ENCODE measurements around the gene PRR29.
"Not testable (repeated sequence)": the region's sequence is repeated elsewhere in the genome, so short reads cannot be mapped to it uniquely, and the experiment has no call there.

Gene PRR29

DNA sequence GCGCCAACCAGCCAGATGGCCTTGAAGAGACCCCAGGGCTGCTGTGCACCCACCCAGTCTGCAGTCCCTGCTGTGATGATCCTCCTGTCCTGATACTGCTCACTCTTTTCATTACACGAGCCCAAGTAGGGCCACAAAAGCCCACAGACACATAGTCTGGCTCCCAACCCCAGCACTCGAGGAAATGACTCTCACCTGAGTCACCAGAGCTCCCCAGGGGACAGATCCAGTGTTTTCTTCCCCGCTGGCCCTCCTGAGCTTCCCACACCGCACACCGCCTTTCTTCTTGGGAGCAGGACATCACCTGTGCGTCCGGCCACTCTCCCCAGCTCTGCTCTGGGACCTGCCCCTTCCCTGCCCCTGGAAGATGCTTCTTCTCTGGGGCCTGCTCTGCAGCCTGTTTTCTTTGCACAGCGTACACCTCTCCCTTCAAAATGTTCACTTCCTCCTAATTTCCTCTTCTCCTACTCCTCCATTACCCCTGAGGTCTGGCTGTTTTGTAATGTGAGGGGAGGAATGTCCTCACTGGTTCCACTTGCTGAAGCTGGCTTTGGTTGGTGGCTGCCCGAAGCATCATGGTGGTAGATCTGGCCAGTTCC, 23.5 kb upstream of the PRR29 start:
- DNase-seq (ENCODE audit: low read depth, low spot score): no peak

DNA sequence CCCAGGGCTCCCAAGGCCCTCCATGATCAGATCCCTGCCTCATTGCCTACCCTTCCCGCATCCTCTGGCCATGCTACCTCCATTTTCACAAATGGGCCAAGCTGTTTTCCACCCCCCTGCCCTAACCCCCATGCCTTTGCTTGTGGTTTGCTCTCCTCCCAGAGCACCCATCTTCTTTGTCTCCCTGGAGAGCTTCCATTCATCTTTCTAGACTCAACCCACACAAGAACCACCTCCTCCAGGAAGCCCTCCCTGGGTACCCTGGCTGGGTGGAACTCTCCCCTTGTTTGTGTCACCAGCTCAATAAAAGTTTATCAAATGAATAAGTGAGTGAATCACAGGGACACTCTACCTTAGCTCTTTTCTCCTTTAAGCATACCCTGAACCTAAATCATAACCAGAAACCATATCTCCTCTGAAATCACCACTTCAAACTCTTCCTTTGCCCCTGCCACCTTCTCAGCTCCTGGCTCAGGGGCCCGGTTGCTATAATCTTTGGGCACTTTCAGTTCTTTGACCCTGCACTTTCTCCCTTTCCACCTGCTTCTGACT, 22.5 kb upstream of the PRR29 start:
- no peak for DNase-seq (ENCODE audit: low read depth, low spot score)

DNA sequence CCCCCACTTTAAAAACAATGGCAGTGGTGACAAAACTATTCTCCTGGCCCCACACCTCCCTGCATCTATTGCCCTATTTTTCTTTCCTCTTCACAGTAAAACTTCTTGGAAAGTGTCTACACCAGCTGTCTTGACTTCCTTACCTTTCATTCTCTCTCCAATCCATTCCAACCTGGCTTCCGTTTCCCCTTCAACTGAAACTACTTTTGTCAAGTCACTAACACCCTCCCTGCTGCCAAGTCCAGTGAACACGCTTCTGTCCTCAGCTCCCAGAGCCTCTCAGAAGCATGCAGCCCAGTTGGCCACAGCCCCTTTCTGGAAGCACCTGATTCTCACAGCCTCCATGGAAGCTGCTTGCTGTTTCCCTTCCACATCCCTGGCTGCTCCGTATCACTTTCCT, 21.4 kb upstream of the PRR29 start:
- no peak for DNase-seq (ENCODE audit: low read depth, low spot score)

DNA sequence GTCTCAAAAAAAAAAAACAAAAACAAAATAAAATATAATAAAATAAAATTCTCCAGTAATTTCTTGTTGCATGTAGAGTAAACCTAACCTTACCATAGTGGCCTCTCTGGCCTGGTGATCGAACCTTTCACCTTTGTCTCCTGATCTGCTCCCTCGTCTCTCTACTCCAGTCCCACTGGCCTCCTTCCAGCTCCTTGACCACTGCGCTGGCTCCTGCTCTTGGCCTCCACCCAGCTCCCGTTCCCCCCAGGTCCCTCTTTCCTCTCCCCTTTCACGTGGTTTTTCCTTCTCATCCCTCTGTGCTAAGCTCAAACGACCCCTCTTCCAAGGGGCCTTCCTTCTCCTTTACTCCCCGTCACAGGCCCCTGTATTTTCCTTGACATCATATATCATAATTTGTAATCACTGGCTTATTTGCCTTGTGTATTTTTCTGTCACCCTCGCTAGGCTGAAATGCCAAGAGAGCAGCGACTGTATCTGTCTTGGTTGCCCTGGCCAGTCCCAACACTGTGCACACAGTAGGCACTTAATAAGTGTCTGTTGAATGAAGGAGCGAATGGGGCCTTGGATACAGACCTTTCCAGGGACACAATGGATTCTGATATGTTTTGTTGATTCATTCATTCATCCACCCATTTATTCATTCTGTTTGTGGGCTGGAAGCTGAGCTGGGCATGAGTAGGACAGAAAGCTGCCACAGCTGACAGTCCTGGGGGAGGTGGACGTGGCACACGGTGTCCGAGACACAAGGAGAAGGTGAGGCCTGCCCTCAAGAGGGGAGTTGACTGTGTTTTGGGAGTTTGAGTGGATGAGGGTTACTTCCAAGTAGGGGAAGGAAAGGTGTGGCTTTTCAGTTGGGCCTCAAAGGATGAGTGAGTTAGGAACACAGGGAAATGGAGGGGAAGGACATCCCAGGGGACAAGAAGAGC, 19.6 kb upstream of the PRR29 start:
- no peak for DNase-seq (ENCODE audit: low read depth, low spot score)

DNA sequence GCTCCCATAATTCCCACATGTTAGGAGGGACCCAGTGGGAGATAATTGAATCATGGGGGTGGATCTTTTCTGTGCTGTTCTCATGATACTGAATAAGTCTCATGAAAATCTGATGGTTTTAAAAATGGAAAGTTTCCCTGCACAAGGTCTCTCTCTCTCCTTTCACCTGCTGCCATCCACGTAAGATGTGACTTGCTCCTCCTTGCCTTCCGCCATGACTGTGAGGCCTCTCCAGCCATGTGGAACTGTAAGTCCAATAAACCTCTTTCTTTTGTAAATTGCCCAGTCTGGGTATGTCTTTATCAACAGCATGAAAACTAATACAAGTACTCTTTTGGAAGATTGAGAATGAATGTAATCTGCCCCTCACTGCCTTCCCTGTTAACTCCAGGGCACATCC, 15.5 kb upstream of the PRR29 start:
- not testable (repeated sequence) for DNase-seq (ENCODE audit: low read depth, low spot score)

DNA sequence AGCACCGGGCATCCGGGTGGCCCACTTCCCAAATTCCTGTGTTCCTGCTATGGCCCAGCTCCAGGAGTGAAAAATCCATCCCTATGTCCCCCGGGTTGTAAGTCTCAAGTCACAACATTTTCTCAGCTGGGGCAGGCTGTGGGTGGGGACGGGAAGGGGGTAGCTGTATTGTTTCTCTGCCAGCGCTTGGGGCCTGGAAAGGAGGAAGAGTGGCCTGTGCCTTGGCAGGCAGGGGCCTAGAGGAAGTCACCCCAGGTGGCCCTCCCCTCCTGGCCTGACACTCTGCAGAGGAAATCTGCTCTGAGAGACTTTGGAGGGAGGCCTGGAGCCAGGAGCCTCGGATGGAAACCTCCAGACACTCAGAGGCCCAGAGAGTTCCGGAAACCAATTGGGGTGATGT, 14.8 kb upstream of the PRR29 start:
- no peak for DNase-seq (ENCODE audit: low read depth, low spot score)

GRCh38 chr17:63984236-63984635, 13.9 kb upstream of the PRR29 start:
- DNase-seq (ENCODE audit: low read depth, low spot score): no peak

DNA sequence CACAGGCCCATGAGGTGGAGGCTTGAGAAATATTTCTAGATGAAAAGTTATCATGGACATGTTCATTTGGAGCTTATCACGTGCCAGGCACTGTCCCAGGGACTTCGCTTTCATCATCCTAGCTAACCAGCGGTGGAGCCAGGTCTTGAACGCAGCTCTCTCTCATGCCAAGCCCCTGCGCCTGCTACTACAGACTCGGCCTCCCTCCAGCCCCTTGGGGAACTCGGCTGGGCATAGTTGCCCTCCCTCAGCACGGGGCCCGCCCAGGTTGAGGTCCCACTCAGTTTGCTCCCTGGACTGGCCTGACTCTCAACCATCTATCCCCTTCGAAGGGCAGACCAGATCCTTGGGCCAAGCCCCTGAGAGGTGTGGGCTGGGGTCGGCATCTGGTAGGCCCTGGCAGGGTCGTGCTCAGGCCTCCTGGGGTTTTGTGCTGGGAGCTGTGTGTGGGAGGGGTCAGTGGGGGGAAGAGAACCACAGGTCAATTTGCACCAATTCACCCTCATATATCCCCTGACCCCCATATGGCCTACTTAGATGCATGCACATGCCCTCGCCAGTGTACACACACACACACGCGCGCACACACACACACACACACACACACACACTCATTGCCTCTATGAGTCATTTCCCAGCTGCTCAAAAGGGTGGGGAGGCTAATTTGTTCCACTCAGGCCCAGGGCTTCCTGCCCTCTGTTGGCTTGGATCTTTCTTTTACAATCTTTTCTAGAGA, 13.3 kb upstream of the PRR29 start:
- DNase-seq (ENCODE audit: low read depth, low spot score): no peak

DNA sequence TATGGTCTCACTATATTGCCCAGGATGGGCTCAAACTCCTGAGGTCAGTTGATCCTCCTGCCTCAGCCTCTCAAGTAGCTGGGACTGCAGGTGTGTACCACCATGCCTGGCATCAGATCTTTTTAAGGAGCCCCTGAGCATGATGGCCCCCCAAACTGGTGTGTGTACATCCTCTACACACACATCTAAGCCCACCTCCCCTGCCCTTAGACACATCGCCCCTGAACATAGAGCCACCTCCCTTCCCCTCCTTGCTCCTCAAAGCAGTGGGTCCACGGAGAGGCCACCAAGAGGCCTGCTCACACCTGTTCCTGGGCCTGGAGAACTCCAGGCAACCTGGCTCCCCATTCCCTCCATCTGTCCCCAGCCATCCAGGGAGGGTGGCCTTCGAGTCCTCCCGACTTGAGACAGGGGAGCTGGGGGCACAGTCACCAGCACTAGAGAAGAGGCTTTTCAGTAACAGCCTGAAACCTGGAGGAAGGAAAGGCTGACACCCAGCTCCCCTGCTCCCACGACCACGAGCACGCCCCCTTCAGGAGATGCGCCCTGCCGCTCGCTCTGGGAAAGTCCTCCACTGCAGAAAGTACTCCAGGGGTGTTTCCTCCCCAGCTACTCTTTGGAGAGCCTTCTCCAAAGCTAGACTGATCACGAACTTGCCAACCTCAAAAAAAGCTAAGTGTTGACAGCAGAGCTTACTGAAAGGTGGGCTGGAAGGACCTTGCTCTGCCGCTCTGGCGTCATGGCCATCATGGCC, 12.6 kb upstream of the PRR29 start:
- no peak for DNase-seq (ENCODE audit: low read depth, low spot score)

DNA sequence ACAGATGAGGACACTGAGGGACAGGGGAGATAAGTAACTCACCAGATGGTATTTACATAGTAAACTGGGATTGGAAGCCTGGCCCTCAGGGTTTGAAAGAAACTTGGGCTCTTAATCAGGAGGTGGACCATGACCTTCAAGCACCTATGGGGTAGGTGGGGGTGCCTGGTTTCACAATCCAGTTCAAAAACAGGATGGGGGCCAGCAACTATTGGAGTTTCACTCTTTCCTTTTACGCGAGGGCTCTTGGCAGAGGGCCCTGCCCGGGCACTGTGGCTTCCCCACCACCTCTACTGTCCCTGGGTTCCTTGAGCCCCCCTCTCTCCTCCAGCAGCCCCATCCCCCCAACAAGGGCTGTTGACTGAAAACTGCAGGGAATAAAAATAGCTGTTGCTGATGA, 11.3 kb upstream of the PRR29 start:
- DNase-seq (ENCODE audit: low read depth, low spot score): no peak

DNA sequence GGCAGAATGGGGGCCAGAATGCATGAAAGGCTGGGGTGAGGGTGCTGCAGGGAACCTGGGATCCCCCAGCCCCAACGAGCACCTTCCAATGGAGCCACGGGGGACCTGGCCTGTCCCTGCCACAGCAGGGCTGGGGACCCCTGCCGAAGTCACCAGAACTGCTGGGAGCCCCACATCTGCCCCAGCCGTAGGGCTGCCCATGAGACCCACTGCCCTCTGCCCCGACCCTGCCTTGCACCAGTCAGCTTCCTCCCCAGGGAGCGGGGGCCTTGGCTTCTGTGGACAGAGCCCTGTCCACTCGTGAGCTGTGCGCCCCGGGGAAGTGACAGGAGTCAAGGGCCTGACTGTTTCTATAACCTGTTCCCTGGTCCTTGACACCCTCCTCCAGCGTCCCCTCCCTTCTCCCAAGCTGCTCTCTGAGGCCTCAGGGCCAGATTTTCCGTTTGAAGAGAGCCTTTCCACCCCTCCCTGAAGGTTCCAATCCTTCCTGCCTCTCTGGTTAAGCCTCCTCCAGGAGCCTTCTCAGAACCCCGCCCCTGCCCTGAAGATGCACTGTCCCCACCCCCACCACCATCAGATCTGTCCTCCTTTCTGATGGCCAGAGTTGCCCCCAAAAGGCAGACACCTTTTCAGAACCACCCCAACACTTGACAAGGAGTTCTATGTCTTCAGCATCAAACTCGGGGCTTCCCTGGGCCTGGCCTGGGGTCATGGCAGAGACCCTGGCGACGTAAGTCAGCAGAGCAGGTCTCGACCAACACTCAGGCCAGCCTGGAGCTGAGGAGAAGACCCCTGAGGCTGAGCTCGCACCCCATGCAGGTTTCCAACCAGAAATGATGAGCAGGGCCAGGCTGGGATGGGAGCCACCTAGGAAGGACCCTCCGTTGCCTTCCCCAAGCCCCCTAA, 10.7 kb upstream of the PRR29 start:
- DNase-seq (ENCODE audit: low read depth, low spot score): no peak

DNA sequence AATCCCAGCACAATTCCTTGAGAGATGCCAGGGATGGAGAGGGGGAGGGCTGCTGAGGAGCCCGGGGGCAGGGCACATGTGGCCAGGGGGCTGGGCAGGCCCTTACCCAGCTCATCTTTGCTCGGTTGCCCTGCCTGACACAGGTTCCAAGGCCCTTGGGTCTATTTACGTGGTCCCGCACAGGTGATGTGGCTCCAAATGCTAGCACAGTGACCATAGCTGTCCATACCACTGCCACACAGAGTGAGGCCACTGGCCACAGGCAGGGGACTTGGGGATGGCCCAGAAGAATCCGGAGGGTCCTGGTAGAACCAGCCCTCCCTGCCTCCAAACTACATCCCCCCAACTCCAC, 10.0 kb upstream of the PRR29 start:
- DNase-seq (ENCODE audit: low read depth, low spot score): no peak

DNA sequence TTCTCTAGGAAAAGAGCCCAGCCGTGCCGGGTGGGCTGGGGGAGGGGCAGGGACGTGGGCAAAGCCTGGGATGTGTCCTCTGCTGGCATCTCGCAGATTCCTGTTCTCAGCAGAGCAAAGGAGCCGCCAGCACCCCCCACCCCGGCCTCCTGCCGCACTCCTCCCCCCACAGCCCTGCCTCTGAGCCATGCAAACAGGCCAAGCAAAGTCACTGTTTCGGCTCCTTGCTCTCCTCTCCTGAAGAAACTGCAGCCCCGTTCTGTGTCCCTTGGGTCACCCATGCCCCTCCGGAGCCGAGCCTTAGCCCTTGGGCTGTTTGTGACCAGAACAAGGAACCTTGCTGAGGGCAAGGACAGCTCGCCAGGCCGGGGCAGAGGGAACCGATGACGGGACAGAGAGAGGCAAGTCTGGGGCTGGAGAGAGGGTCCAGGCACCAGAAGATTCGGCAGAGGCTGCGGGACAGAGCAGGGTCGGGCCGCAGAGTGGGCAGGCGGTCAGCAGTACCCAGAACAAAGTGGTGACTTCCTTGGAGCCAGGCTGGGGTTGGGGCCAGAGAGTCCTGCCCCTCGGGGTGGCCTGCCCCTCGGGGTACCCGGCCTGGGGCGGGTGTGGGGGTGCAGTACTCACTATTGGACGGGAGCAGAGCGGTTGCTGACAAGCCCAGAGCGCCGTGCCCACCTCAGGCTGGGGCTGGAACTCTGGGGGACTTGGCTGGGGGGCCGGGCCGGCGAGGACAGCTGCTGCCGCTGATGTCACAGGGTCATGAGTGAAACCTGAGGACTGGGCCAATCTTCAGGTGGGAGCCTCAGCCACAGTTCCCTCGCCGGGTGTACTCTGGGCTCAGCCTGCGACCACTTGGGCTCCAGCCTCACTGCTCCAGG, 9.2 kb upstream of the PRR29 start:
- DNase-seq (ENCODE audit: low read depth, low spot score): no peak

GRCh38 chr17:63989622-63990345, 8.4 kb upstream of the PRR29 start:
- no peak for DNase-seq (ENCODE audit: low read depth, low spot score)

DNA sequence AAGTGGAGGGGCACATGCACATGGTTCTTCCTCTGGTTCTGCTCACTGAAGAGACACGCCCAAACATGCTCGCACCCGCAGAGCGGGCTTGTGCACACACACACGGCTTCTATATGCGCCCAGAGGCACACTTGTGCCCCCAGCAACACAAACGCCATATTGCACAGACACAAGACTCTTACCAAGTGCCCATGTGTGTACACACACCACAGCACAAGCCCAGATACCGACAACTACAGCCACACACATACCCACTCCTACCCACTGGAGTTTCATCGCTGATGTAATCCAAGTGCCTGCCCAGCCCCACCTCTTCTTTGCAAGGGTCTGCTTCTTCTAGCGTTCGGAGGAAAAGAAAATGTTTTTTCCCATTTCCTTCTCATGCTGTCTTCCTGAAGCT, 6.5 kb upstream of the PRR29 start:
- DNase-seq (ENCODE audit: low read depth, low spot score): no peak

- no peak for DNase-seq (ENCODE audit: low read depth, low spot score)
Measured at GRCh38 chr17:63993368-63993985, 4.7 kb upstream of the PRR29 start.

DNA sequence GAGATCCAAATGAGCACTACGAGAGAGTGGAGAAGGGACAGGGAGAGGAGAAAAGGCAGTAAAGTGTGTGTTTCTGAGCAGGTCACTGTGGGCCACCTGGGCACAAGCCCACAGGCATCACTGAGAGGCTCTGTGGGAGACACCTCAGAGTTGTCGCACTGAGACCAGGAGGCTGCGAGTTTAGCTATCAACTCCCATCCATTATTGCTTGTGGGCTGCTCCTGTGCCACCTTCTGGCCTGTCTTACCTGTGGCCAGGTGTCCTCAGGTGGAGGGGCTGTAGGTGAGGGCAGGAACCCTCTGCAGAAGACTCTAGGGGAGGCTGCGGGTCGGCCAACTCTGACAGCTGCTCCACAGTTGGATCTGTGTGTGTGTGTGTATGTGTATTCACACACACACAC, 2.5 kb upstream of the PRR29 start:
- no peak for DNase-seq (ENCODE audit: low read depth, low spot score)

DNA sequence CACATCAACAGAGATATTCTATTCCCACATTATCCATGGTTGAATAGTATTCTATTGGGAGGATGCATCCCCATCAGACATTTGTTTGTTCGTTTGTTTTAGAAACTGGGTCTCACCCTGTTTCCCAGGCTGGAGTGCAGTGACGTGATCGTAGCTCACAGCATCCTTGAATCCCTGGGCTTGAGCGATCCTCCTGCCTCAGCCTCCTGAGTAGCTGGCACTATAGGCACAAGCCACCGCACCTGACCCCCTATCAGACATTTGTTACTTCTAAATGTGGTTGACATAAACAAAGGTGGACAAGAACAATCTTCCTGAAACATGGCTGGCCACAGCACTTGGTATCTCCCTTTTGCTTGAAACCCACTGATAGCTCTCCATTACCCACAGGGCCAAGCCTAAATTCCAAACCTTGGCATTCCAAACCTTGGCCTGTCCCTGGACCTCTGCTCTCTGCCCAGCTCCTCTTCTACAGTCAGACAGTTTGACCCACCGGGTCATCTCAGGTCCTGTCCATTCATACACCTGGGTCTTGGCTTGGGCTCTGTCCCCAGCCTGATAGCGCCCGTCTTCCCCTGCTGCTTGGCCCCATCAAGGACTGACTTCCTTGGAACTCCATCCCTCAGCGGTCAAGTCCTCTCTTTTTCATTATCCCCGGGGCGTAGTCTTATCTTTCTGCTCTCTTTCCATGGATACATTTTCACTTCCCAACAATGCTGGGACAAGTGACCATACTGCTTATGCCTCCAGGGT, 1.5 kb upstream of the PRR29 start:
- no peak for DNase-seq (ENCODE audit: low read depth, low spot score)
